Left ventricle myocardium inferior (tissue), 1 donor: ENCODE results near the gene NR1D1. TPM values are rescaled to one million over a fixed set of nuclear protein-coding genes. Genes with fewer than 3 reads are reported as not detected.
A peak's percentile ranks its signal among the peaks of the same experiment; 100 is the strongest.

Experiments used
- DNase-seq: peaks from one replicate; pipeline ENCODE4 v3.0.0-alpha.2; 2020
- H3K27ac ChIP-seq: fragments of 200-600 bp; replicated peaks from 2 replicates; pipeline ENCODE4 v1.8.0; 2021
- H3K27me3 ChIP-seq: fragments of 200-600 bp; 2 replicates; pipeline ENCODE4 v1.8.0; 2021; ENCODE audit warnings: low read depth
- H3K36me3 ChIP-seq: fragments of 200-600 bp; 2 replicates; pipeline ENCODE4 v1.8.0; 2021
- H3K4me1 ChIP-seq: fragments of 200-600 bp; 2 replicates; pipeline ENCODE4 v1.8.0; 2021
- H3K4me3 ChIP-seq: fragments of 200-600 bp; 2 replicates; pipeline ENCODE4 v1.8.0; 2021; ENCODE audit warnings: mild to moderate bottlenecking, moderate library complexity
- H3K9me3 ChIP-seq: fragments of 200-600 bp; replicated peaks from 2 replicates; pipeline ENCODE4 v1.8.0; 2021
- intact Hi-C: fragments of 100-400 bp; cut with micrococcal nuclease; formaldehyde crosslinking; loops from one replicate; pipeline ENCODE4 v1.11.0; 2022
- total RNA-seq: library from RNA; stranded (reverse); fragmentation: NEBNext Ultra II Directional; extraction: Animal tissue kit (Norgen Biotek cat#: 25700); gene quantifications from one replicate; pipeline ENCODE4 v1.2.1, GENCODE V29; 2021
- TF ChIP-seq, protein P1 (sequence below): fragments of 200-600 bp; IDR thresholded peaks from 2 replicates; pipeline ENCODE4 v1.8.0; 2021; ENCODE audit warnings: antibody characterized with exemption, mild to moderate bottlenecking, borderline replicate concordance
- donor health status: DM: no; HTN: yes; CAD: no; lungs with severe emphysema.

NR1D1 gene
- total RNA-seq, 1 donor from 2014 or later, result 19.1 TPM

DNA sequence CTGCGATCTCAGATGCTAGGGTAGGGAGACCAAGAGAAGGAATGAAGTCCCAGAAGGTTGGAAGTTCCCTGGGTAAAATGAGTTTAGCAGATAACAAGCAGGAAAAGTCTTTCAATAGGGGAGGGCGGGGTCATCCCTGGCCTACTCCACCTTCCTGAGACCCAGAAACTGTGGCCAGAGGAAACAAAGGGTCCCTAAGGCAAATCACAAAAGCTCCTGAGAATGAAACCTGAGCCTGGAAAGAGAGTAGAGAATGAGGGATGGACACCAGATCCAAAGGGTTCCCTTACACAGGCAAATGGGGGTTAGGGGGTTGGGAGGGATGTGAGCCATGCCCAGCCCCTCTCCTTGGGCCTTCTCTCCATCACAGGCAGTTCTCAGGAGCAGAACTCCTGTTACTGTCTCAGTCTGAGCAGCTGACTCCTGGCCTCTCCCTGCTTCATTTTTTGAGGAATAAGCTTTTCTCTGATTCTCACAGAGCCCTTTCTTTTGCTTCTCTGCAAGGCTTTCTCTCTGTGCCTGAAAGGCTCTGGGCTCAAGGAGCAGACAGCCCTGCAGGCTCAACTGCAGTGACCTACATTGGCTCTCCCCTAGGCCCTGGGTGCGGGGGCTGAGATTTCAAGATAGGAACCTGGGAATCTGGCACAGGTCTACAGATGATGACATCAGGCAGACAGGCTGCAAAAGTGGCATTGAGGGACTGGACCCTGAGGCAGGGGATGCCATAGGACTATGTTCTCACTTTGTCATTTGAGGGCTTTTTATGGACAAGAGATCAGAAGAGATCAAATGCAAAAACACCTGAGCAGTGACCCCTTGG, 9.8 kb upstream of the NR1D1 start:
- peak overlapping the region; percentile 66 for H3K4me3 ChIP-seq

DNA sequence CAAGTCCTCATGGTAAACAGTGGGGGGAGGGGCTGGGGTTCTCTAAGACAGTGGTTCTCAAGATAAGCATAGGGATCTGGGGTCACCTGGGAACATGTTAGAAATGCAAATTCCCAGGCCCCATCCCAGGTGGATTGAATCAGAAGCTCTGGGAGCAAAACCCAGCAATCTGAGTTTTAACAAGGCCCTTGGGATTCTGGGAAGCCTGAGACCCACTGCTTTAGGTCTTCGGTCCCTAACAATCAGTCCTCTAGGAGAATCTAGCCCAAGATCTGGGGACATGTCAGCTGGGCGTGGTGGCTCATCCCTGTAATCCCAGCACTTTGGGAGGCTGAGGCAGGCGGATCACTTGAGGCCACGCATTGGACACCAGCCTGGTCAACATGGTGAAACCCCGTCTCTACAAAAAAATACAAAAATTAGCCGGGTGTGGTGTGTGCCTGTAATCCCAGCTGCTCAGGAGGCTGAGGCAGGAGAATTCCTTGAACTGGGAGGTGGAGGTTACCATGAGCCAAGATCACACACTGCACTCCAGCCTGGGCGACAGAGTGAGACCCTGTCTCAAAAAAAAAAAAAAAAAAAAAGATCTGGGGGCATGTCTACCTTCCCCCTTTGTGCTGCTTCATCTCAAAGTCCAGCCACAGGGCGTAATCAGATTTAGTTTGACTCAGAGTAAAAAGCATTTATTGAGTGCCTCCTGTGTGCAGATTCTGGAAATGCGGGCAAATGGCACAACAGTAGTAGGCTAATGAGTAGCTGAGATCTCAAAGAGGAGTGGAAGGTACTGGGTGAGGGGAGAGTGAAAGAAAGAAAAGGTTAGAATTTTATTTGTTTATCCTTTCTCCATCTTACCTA, 8.8 kb upstream of the NR1D1 start:
- H3K27me3 ChIP-seq, result no peaks in the 10 kb centered on the region
- no peaks in the 10 kb centered on the region for H3K36me3 ChIP-seq
- no peak overlapping the region for H3K4me3 ChIP-seq
- TF ChIP-seq, protein P1, sequence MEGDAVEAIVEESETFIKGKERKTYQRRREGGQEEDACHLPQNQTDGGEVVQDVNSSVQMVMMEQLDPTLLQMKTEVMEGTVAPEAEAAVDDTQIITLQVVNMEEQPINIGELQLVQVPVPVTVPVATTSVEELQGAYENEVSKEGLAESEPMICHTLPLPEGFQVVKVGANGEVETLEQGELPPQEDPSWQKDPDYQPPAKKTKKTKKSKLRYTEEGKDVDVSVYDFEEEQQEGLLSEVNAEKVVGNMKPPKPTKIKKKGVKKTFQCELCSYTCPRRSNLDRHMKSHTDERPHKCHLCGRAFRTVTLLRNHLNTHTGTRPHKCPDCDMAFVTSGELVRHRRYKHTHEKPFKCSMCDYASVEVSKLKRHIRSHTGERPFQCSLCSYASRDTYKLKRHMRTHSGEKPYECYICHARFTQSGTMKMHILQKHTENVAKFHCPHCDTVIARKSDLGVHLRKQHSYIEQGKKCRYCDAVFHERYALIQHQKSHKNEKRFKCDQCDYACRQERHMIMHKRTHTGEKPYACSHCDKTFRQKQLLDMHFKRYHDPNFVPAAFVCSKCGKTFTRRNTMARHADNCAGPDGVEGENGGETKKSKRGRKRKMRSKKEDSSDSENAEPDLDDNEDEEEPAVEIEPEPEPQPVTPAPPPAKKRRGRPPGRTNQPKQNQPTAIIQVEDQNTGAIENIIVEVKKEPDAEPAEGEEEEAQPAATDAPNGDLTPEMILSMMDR, result no peak
- H3K4me1 ChIP-seq, result peaks cover 98% of the 10 kb centered on the region
- peak overlapping the region; percentile 100 for H3K27ac ChIP-seq
- no peaks in the 10 kb centered on the region for H3K9me3 ChIP-seq
- intact Hi-C loops, result no loop called here
- DNase-seq, result peak; percentile 16

More for the DNA sequence above, 9.8 kb upstream of the NR1D1 start:
- Histone ChIP-seq H3K27ac (peak overlapping the region; percentile 100), H3K27me3 (no peaks in the 10 kb centered on the region), H3K36me3 (no peaks in the 10 kb centered on the region), H3K4me1 (peaks cover 89% of the 10 kb centered on the region), H3K9me3 (no peaks in the 10 kb centered on the region)
- no peak for DNase-seq
- intact Hi-C loops, result no loop called here
- TF ChIP-seq, protein P1, result no peak

DNA sequence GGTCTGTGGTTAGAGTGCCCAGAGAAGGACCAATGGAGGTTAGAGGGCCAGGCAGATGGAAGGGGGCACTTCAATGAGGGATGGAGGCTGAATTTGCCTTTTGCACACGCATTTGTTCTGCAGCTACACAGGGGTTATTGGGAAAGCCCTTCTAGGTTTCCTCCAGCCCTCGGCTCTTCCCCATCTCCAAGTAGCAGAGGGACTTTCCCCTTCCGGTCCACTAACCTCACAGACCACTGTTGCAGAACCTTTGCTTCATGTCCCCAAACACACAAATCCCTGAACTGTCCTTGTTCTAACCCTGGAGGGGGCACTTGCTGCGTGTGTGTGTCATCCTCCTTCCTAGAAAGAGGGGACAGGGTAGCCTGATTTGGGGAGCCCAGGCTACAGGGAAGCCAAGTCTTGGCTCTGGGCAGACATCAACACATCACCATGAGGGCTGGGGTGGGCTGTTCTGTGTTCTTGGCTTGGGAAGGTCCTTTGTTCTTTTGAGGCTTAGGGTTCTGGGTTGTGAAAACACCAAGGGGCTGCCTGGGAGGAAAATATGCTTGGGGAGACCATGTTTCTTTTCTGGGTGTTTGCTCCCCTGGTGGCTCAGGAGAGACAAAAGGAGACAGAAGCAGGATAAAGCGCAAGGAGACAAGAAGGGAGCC, 7.3 kb upstream of the NR1D1 start:
- Histone ChIP-seq H3K27ac (peak overlapping the region; percentile 100), H3K9me3 (no peaks in the 10 kb centered on the region), H3K4me3 (peak overlapping the region; percentile 26), H3K27me3 (no peaks in the 10 kb centered on the region), H3K36me3 (no peaks in the 10 kb centered on the region), H3K4me1 (peaks cover 100% of the 10 kb centered on the region)
- peak; percentile 25 for DNase-seq
- intact Hi-C loops, result no loop called here
- TF ChIP-seq, protein P1, result no peak

DNA sequence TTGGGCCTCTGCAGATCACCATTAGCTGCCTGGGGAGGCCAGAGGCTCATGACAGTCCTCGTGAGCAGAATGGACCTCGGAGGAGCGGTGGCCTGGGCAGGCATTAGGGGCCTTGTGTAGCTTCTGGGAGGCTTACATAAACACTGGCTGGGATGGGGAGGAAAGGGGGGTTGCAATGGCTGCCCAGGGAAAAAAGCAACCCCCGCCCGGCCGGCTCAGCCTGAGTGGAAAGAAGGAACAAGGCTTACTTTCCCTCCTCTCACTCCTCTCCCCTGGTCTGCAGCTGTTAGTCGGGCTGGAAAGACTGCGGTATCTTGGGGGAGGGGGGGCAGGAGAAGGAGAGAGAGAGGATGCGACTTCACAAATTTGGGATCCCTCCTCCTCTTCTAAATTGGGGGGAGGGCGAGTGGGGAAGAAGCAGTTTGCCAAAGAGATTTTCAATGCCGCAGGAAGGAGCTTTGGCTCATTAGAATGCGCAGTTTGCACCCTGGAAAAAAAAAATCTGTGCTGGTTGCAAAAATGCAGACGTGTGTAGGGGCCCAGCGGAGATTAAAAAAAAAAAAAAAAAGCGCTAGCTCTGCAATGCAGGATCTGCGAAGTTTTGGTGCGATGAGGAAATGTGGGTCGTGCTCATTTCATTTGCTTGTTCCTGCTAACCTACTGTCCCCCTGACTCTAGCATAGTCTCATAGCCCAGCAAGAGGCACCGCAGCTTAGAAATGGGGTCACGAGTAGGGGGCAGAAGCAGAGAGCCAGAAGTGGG, 6.6 kb upstream of the NR1D1 start:
- Histone ChIP-seq H3K27me3 (no peaks in the 10 kb centered on the region), H3K36me3 (no peaks in the 10 kb centered on the region), H3K27ac (peak overlapping the region; percentile 100), H3K9me3 (no peaks in the 10 kb centered on the region), H3K4me1 (peaks cover 100% of the 10 kb centered on the region), H3K4me3 (peak overlapping the region; percentile 26)
- DNase-seq, result peak; percentile 33
- intact Hi-C loops, result no loop called here
- TF ChIP-seq, protein P1, result no peak
